Measurements from ENCODE around the gene CCDC149. TPM values are rescaled to one million over a fixed set of nuclear protein-coding genes. Genes with fewer than 3 reads are reported as not detected.

The CCDC149 gene
- total RNA-seq, 4 donors from 2014 or later, result 6.5 to 17.4 (median 12.3) TPM

GRCh38 chr4:24897639-24898038 is 15.2 kb downstream of the CCDC149 start:
- 75% methylated on average over 6 of the region's 6 CpGs for WGBS
- no peak for DNase-seq (ENCODE audit: low spot score in 2 of 2)
- Histone ChIP-seq H3K27ac (no peak overlapping the region), H3K27me3 (no peaks in the 10 kb centered on the region), H3K4me1 (no peaks in the 10 kb centered on the region), H3K4me3 (no peak overlapping the region), H3K36me3 (no peaks in the 10 kb centered on the region), H3K9me3 (no peaks in the 10 kb centered on the region)
- no peak for TF ChIP-seq CTCF (IDR thresholded peaks at IDR 0.05)
- TF ChIP-seq POLR2A (IDR thresholded peaks at IDR 0.05), result no peak
- TF ChIP-seq POLR2AphosphoS5 (IDR thresholded peaks at IDR 0.05), result no peak
- no peak for TF ChIP-seq EP300 (IDR thresholded peaks at IDR 0.05)

- H3K4me1 ChIP-seq, result no peaks in the 10 kb centered on the region
- no peak overlapping the region for H3K27ac ChIP-seq
- H3K9me3 ChIP-seq, result no peaks in the 10 kb centered on the region
- no peak for DNase-seq (ENCODE audit: low spot score in 2 of 2)
- TF ChIP-seq POLR2A (IDR thresholded peaks at IDR 0.05) (no peak), EP300 (IDR thresholded peaks at IDR 0.05) (no peak), POLR2AphosphoS5 (IDR thresholded peaks at IDR 0.05) (no peak), CTCF (IDR thresholded peaks at IDR 0.05) (no peak)
- H3K4me3 ChIP-seq, result no peak overlapping the region
- 76% methylated on average over 5 of the region's 5 CpGs for whole genome bisulfite sequencing
- H3K36me3 ChIP-seq, result no peaks in the 10 kb centered on the region
- no peaks in the 10 kb centered on the region for H3K27me3 ChIP-seq
Measured at GRCh38 chr4:24896977-24897376, 15.9 kb downstream of the CCDC149 start.

- no peak for DNase-seq (ENCODE audit: low spot score in 2 of 2)
- 74% methylated on average over 3 of the region's 3 CpGs for WGBS
- H3K9me3 ChIP-seq, result no peaks in the 10 kb centered on the region
- no peak overlapping the region for H3K4me3 ChIP-seq
- H3K36me3 ChIP-seq, result no peaks in the 10 kb centered on the region
- no peaks in the 10 kb centered on the region for H3K4me1 ChIP-seq
- no peak overlapping the region for H3K27ac ChIP-seq
- H3K27me3 ChIP-seq, result no peaks in the 10 kb centered on the region
- TF ChIP-seq POLR2AphosphoS5 (IDR thresholded peaks at IDR 0.05) (no peak), CTCF (IDR thresholded peaks at IDR 0.05) (no peak), POLR2A (IDR thresholded peaks at IDR 0.05) (no peak), EP300 (IDR thresholded peaks at IDR 0.05) (no peak)
Measured at GRCh38 chr4:24896056-24896455, 16.8 kb downstream of the CCDC149 start.

GRCh38 chr4:24895461-24895860 is 17.4 kb downstream of the CCDC149 start:
- no peaks in the 10 kb centered on the region for H3K36me3 ChIP-seq
- H3K4me1 ChIP-seq, result no peaks in the 10 kb centered on the region
- WGBS, result 75% methylated on average over 1 of the region's 1 CpG
- no peak overlapping the region for H3K4me3 ChIP-seq
- TF ChIP-seq CTCF (IDR thresholded peaks at IDR 0.05) (no peak), EP300 (IDR thresholded peaks at IDR 0.05) (no peak), POLR2AphosphoS5 (IDR thresholded peaks at IDR 0.05) (no peak), POLR2A (IDR thresholded peaks at IDR 0.05) (no peak)
- H3K27ac ChIP-seq, result no peak overlapping the region
- H3K9me3 ChIP-seq, result no peaks in the 10 kb centered on the region
- no peaks in the 10 kb centered on the region for H3K27me3 ChIP-seq
- no peak for DNase-seq (ENCODE audit: low spot score in 2 of 2)

- no peaks in the 10 kb centered on the region for H3K36me3 ChIP-seq
- no peaks in the 10 kb centered on the region for H3K27me3 ChIP-seq
- TF ChIP-seq CTCF (IDR thresholded peaks at IDR 0.05) (no peak), POLR2AphosphoS5 (IDR thresholded peaks at IDR 0.05) (no peak), POLR2A (IDR thresholded peaks at IDR 0.05) (no peak), EP300 (IDR thresholded peaks at IDR 0.05) (no peak)
- H3K27ac ChIP-seq, result no peak overlapping the region
- 86% methylated on average over 9 of the region's 9 CpGs for WGBS
- no peak overlapping the region for H3K4me3 ChIP-seq
- H3K9me3 ChIP-seq, result no peaks in the 10 kb centered on the region
- no peak for DNase-seq (ENCODE audit: low spot score in 2 of 2)
- no peaks in the 10 kb centered on the region for H3K4me1 ChIP-seq
Measured at GRCh38 chr4:24894846-24895245, 18.0 kb downstream of the CCDC149 start.
